Activated T-cell treated with anti-CD3 and anti-CD28 coated beads, Interleukin-2, amount 50 U/mL, for 24 hours (primary cell): ENCODE measurements around the gene ASTN1.

ENCODE experiments used
- DNase-seq: peaks from one replicate; pipeline ENCODE4 v3.0.0-alpha.2; 2020
- H3K27ac Mint-ChIP-seq: 2 replicates; pipeline ENCODE4 v1.8.0; 2020; ENCODE audit warnings: mild to moderate bottlenecking, mixed read lengths
- H3K27me3 Mint-ChIP-seq: 2 replicates; pipeline ENCODE4 v1.8.0; 2020; ENCODE audit warnings: mixed read lengths
- H3K36me3 Mint-ChIP-seq: 2 replicates; pipeline ENCODE4 v1.8.0; 2020; ENCODE audit warnings: low read depth, mixed read lengths
- H3K4me1 Mint-ChIP-seq: 2 replicates; pipeline ENCODE4 v1.8.0; 2020; ENCODE audit warnings: low read depth, mixed read lengths
- H3K4me3 Mint-ChIP-seq: 2 replicates; pipeline ENCODE4 v1.8.0; 2020; ENCODE audit warnings: mild to moderate bottlenecking, moderate library complexity, mixed read lengths
- H3K9me3 Mint-ChIP-seq: 2 replicates; pipeline ENCODE4 v1.8.0; 2020; ENCODE audit warnings: mixed read lengths

The ASTN1 gene

DNA sequence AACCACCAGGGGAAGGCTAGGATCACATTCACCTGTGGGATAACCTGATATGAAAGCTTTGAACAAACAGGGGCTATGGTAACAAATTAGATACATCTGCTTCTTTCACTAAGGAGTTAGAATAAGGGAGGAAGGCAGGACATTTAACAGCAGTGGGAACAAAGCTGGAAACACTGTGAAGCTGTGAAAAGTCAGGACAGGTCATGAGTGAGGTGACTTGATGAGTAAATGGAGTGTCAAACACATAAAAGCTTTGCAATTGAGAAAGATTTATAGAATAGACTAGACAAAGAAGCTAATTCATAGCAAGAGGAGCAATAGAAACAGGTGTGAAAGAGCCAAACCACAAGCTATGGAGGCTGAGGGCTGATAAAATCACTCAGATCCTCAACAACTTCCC, 110.0 kb downstream of the ASTN1 start:
- Mint-ChIP-seq H3K9me3 (no peaks in the 10 kb centered on the region), H3K27me3 (no peaks in the 10 kb centered on the region), H3K27ac (no peak overlapping the region), H3K36me3 (no peaks in the 10 kb centered on the region), H3K4me1 (no peaks in the 10 kb centered on the region), H3K4me3 (no peak overlapping the region)
- no peak for DNase-seq

DNA sequence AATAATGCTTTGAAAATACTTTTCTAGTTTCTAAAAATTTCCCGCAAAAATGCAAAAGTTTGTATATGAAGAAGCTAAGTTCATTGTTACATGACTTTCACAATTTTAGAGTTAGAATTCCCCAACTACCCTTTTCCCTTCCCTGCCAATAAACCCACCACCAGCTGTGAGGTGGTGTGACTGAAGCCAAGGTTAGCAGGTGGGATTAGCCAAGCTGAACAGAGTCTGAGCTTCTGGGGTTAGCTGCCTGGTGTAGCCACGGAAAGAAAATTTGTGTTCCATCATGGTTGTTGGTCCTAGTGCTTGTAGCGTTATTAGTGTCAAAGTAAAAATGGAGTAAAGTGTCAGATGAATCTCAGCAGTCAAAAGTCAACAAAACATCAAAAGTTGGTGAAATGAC, 110.9 kb downstream of the ASTN1 start:
- DNase-seq: no peak
- Mint-ChIP-seq H3K9me3 (no peaks in the 10 kb centered on the region), H3K27me3 (no peaks in the 10 kb centered on the region), H3K27ac (no peak overlapping the region), H3K4me3 (no peak overlapping the region), H3K4me1 (no peaks in the 10 kb centered on the region), H3K36me3 (no peaks in the 10 kb centered on the region)

DNA sequence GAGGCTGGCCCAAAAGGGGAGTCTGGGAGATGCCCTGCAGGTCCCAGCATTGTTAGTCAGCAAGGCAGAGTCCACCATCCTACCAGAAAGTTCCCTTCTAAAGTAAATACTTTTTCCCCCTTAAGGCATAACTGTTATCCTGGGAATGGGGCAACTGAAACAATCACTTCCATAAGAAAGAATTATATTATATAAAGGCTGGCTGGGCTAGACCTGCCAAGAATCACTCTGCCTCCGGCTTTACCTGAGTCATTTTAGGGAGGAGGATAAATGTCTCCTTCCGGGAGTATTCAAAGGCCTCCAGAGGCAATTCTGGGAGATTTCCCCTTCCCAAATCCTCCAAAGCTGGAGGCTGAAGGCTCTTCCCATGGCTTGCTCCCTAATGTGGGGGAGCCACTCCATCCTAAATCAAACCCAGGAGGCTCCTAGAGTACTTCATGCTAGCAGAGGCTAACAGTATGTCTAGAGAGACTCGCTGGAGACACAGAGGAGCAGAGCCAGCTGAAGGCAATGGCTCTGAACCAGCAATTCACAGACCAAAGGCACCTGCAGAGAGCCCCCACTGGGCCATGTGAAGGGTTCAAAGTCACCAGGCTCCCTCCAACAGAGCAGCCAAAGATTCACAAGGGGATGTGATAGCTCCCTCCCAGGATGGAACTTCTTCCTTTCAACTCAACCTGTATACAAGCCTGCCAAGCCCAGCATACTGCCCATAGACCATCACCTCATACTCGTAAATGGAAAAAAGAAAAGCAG, 116.0 kb downstream of the ASTN1 start:
- Mint-ChIP-seq H3K27me3 (peaks cover 3% of the 10 kb centered on the region), H3K4me1 (no peaks in the 10 kb centered on the region), H3K27ac (no peak overlapping the region), H3K9me3 (no peaks in the 10 kb centered on the region), H3K36me3 (no peaks in the 10 kb centered on the region), H3K4me3 (no peak overlapping the region)
- DNase-seq: no peak

DNA sequence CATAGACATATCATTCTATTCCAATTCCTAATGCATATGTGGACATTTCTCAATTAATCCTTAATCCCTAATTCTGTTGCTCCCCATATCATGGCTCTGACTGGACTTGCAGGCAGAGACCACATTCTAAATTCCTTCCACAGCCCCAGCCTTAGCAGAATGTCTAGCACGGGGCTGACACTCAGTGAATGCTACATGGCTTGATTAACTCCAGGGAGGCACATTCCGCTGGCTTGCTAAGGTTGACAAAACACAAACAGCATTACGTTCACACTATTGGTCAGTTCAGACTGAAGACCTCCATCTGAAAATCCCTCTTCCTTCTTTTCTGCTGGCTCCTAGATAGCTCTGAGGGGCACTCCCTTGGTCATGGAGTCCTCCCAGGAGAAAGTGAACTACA, 119.4 kb downstream of the ASTN1 start:
- H3K9me3 Mint-ChIP-seq: no peaks in the 10 kb centered on the region
- H3K4me3 Mint-ChIP-seq: no peak overlapping the region
- H3K36me3 Mint-ChIP-seq: no peaks in the 10 kb centered on the region
- no peak for DNase-seq
- no peak overlapping the region for H3K27ac Mint-ChIP-seq
- peaks cover 3% of the 10 kb centered on the region for H3K27me3 Mint-ChIP-seq
- no peaks in the 10 kb centered on the region for H3K4me1 Mint-ChIP-seq

DNA sequence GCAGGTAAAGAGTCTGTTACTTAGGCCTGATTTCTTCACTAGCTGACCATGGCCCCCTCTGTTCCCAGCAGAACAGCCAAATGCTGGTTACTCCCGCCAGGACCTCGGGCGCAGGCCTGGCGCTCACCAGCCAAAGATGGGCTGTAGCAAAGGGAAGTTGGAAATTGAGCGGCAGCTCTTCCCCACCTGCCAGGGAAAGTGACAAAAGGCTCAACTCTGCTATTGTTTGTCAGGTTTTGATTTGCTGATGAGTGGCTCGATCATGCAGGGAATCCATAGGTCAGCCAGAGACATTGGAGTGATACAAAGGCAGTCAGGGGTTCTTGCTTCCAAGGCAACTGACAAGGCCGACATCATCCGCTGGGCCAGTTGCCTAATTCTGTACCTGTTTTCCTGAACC, 120.1 kb downstream of the ASTN1 start:
- H3K36me3 Mint-ChIP-seq: no peaks in the 10 kb centered on the region
- no peaks in the 10 kb centered on the region for H3K9me3 Mint-ChIP-seq
- no peak overlapping the region for H3K4me3 Mint-ChIP-seq
- H3K27me3 Mint-ChIP-seq: peaks cover 3% of the 10 kb centered on the region
- no peak for DNase-seq
- no peaks in the 10 kb centered on the region for H3K4me1 Mint-ChIP-seq
- no peak overlapping the region for H3K27ac Mint-ChIP-seq

DNA sequence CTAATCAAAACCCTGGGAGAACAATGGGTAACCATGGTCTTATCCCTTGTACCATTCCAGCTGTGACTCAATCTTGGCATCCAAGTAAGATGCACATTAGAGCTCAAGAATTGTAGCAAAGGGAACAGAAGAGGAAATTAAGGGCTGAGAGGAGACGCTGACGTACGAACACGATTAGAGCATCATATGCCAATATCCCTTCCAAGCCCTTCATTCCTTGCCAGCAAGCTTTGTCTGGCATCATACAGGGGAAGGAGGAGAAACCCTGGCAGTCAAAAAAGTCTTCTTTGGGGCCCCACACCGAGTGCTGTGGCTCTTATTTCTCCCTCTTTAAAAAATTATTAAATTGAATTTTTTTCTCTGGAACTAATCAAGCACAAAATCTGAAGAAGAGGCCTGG, 120.9 kb downstream of the ASTN1 start:
- H3K4me1 Mint-ChIP-seq: no peaks in the 10 kb centered on the region
- H3K36me3 Mint-ChIP-seq: no peaks in the 10 kb centered on the region
- no peak overlapping the region for H3K4me3 Mint-ChIP-seq
- H3K27ac Mint-ChIP-seq: no peak overlapping the region
- peaks cover 3% of the 10 kb centered on the region for H3K27me3 Mint-ChIP-seq
- DNase-seq: no peak
- H3K9me3 Mint-ChIP-seq: no peaks in the 10 kb centered on the region

DNA sequence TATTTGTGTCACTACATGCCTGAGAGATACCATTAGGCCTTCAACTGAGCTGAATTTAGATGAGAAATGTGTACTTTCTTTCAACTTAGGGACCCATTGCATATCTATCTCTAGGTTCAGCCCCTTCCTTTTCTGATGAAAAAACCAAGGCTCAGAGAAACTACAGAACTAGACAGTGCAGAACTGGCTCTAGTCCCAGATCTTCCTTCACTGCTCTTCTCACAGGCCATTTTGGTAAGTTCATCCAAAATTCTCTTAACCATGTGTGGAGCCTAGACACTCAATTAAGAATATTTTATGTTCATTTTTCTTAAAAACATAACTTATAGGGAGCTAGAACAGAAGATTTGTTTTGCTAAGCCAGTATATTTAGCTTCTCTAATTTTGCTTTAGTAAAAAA, 128.9 kb downstream of the ASTN1 start:
- no peaks in the 10 kb centered on the region for H3K27me3 Mint-ChIP-seq
- no peak overlapping the region for H3K27ac Mint-ChIP-seq
- H3K9me3 Mint-ChIP-seq: no peaks in the 10 kb centered on the region
- no peaks in the 10 kb centered on the region for H3K36me3 Mint-ChIP-seq
- DNase-seq: no peak
- no peaks in the 10 kb centered on the region for H3K4me1 Mint-ChIP-seq
- H3K4me3 Mint-ChIP-seq: no peak overlapping the region

DNA sequence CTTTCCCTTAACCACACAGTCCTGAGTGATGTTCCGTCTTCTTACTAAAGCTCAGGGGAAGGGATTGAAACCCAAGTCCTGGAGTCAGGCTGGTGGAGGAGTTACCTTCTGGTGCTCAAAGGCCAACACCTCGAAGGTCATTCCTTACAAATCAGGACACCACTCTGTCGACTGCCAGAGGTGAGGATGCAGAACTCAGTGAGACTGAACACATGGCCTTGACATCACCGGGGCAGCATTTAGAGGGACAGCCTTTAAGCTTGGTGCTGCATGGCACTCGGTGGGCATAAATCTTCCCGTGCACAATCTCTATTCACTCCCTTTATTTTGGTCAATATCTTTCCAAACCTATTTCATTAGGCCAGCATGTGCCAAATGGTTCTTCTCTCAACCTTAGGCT, 130.9 kb downstream of the ASTN1 start:
- H3K27ac Mint-ChIP-seq: no peak overlapping the region
- H3K4me3 Mint-ChIP-seq: no peak overlapping the region
- H3K4me1 Mint-ChIP-seq: no peaks in the 10 kb centered on the region
- H3K36me3 Mint-ChIP-seq: no peaks in the 10 kb centered on the region
- H3K27me3 Mint-ChIP-seq: no peaks in the 10 kb centered on the region
- peaks cover 2% of the 10 kb centered on the region for H3K9me3 Mint-ChIP-seq
- no peak for DNase-seq

DNA sequence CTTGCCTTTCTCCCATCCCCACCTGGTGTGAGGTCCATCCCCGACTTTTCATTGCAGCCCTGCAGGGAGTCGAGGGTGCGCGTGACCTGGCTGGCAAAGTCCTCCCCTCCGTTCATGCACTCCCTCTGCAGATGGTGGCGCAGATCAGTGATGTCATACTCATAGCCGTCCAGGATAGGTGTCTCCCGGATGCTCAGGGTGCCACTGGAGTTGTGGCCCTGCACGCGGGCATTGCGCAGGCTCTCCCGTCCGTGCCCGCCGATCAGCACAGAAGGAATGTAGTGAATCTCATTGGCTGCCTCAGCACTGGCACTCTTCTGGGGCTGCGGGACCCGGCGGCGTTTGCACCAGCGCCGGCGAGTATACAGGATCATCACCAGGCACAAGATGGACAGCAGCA, 132.1 kb downstream of the ASTN1 start:
- no peaks in the 10 kb centered on the region for H3K4me1 Mint-ChIP-seq
- H3K4me3 Mint-ChIP-seq: no peak overlapping the region
- no peaks in the 10 kb centered on the region for H3K27me3 Mint-ChIP-seq
- no peaks in the 10 kb centered on the region for H3K36me3 Mint-ChIP-seq
- peaks cover 2% of the 10 kb centered on the region for H3K9me3 Mint-ChIP-seq
- DNase-seq: no peak
- H3K27ac Mint-ChIP-seq: no peak overlapping the region

DNA sequence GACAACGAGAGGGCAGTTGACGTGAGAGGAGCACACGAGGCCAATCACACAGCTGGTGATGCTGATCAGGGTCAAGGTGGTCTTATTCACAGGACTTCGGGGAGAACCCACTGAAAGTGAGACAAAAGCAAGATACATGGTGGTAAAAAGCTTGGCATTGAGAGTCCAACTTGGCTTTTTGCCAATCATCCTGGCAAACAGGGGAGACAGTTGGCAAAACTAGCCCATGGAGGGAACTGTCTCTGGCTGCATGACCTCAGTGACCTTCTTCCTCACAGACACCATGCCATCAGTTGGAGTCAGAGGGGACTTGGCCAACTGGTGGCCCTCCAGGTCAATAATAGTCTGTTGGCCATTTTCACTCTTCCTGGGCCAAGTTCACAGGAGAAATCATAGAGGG, 139.9 kb downstream of the ASTN1 start:
- no peak for DNase-seq
- Mint-ChIP-seq H3K4me3 (no peak overlapping the region), H3K4me1 (no peaks in the 10 kb centered on the region), H3K36me3 (no peaks in the 10 kb centered on the region), H3K27me3 (no peaks in the 10 kb centered on the region), H3K27ac (no peak overlapping the region), H3K9me3 (peaks cover 2% of the 10 kb centered on the region)

DNA sequence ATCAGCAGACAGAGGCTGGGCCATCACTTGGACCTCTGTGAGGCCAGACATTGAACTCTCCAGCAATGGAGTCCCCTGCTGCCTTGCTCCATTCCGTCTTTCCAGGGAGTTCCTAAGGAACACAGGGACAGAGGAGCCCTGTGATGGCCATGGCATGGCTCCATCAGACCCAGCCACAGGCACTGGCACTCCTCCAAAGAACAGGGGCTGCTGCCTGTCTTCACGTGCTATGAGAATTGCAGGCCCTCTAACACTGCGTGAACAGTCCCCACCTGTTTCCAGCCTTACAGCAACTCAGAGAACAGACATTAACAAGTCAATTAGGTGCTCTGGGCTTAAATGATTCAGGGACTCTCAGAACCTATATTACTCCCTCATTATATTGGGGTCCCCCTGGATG, 140.8 kb downstream of the ASTN1 start:
- H3K4me3 Mint-ChIP-seq: no peak overlapping the region
- H3K4me1 Mint-ChIP-seq: no peaks in the 10 kb centered on the region
- H3K27ac Mint-ChIP-seq: no peak overlapping the region
- no peaks in the 10 kb centered on the region for H3K36me3 Mint-ChIP-seq
- H3K27me3 Mint-ChIP-seq: no peaks in the 10 kb centered on the region
- no peak for DNase-seq
- peaks cover under 1% of the 10 kb centered on the region for H3K9me3 Mint-ChIP-seq

DNA sequence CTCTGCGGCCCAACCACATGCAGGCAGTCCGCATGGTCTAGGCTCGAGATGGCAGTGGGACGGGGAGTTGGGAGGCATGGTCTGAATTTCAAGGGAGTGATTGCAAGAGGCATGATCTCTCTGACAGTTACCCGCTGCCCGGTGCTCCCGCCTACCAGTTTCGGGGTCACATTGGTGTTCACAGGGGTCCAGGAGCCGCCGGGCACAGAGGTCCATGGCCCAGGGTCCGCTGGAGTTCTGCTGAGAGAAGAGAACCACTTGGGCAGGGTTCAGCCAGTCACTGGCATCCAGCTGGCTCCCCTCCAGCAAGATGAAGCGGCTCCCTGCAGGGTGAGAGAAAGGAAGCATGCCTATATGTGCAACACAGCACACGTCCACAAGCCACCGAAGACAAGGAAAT, 141.3 kb downstream of the ASTN1 start:
- Mint-ChIP-seq H3K27me3 (no peaks in the 10 kb centered on the region), H3K36me3 (no peaks in the 10 kb centered on the region)

DNA sequence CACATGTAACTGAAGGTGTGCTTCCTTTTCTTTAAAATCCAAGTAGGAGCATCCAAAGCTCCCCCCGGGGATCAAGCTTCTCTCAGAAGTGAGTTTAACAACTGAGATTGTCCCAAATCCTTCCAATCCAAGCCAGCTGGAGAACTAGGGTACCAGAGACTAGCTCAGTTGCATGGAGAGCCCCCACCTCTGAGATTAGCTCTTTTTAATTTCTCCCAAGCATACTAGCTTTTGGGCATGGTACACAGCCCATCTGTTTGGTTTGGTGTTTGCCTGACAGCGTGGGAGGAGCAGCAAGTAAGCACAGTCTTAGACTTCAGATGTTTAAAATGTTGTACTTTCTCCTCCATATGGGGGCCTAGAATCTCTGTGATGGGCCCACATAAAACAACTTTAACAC, 142.8 kb downstream of the ASTN1 start:
- Mint-ChIP-seq H3K27ac (no peak overlapping the region), H3K9me3 (peaks cover 3% of the 10 kb centered on the region), H3K4me1 (no peaks in the 10 kb centered on the region), H3K4me3 (no peak overlapping the region), H3K27me3 (no peaks in the 10 kb centered on the region), H3K36me3 (no peaks in the 10 kb centered on the region)
- DNase-seq: no peak

More for the DNA sequence above, 141.3 kb downstream of the ASTN1 start:
- no peak for DNase-seq
- no peak overlapping the region for H3K27ac Mint-ChIP-seq
- no peaks in the 10 kb centered on the region for H3K9me3 Mint-ChIP-seq
- H3K4me3 Mint-ChIP-seq: no peak overlapping the region
- no peaks in the 10 kb centered on the region for H3K4me1 Mint-ChIP-seq

DNA sequence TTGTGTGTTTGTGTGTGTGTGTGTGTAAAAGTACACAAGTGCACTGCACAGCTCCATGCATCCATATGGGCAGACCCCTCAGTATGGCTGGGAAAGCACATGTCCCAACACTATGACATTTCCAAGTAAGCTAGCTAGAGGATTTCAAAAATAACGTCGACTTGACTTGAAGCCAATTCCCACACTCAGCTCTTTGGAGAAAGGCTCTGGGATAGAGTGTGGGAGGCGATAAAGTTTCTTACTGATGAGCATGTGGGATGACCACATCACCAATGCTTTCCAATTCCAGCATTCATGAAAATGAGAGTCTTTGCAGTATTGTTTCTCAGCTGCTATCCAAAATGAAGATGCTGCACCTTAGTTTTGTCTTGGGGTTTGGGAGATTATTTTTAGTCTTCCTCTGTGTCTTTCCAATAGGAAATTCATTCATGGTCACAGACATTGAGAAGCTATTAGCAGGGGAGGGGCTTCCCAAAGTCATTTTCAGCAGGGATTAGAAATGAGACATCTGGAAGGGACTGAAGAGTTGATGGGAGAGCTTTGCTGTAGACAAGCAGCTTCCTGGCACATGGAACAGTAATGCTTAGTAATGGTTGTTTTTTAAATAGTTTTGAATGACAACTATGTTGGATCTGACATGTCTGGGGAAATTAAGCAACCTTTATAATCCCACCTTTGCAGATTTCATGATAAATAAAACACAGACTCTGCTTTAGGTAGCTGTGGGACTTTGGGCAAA, 143.5 kb downstream of the ASTN1 start:
- Mint-ChIP-seq H3K4me1 (no peaks in the 10 kb centered on the region), H3K27me3 (no peaks in the 10 kb centered on the region), H3K36me3 (no peaks in the 10 kb centered on the region), H3K9me3 (peaks cover 3% of the 10 kb centered on the region), H3K4me3 (no peak overlapping the region), H3K27ac (no peak overlapping the region)
- no peak for DNase-seq

DNA sequence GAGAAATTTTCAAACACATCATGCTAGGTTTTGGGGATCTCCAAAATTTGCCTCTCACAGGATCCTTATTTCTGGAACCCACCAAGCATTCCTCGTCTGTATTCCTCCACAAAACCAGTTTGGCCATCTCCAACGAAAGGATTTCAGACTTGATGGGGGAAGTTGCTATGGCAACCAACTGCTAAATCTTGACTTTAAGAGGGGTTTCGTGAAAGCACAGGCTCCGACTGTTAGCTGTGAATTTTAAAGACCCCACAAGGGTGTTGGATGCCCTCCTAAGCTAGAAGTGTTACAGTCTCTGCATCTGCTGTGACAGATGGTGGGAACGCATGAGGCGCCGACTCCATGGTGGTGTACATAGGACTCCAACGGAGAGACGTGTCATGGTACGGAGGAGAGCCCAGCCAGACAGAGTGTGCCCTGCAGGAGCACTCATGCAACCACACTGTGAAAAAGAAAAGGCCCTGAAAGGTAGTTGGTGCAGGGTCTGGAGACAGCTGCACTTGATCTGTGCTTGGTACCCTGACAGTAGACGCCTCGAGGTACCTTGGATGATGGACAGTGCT, 147.1 kb downstream of the ASTN1 start:
- Mint-ChIP-seq H3K27me3 (no peaks in the 10 kb centered on the region), H3K36me3 (no peaks in the 10 kb centered on the region), H3K9me3 (peaks cover 3% of the 10 kb centered on the region), H3K4me3 (no peak overlapping the region), H3K4me1 (no peaks in the 10 kb centered on the region), H3K27ac (no peak overlapping the region)
- no peak for DNase-seq
